Transverse colon (tissue), 4 donors: Measurements from ENCODE around the gene MTRR. TPM values are rescaled to one million over a fixed set of nuclear protein-coding genes. Genes with fewer than 3 reads are reported as not detected.
A peak's percentile ranks its signal among the peaks of the same experiment; 100 is the strongest.

Experiments
- DNase-seq: peaks from one replicate; pipeline ENCODE4 v3.0.0-alpha.2; 2019
- H3K27ac ChIP-seq, 4 donors: fragments of 200-600 bp; sonication (generic); 2 replicates each; pipeline ENCODE4 v1.5.1; 2016 to 2018; ENCODE audit warnings: inconsistent platforms in 4 of 4
- H3K27me3 ChIP-seq: fragments of 200-600 bp; sonication (generic); 2 replicates; pipeline ENCODE4 v1.5.1; 2017; ENCODE audit warnings: inconsistent platforms
- H3K36me3 ChIP-seq, 4 donors: fragments of 200-600 bp; sonication (generic); 2 replicates each; pipeline ENCODE4 v1.5.1; 2017 to 2019; ENCODE audit warnings: inconsistent platforms in 4 of 4
- H3K4me1 ChIP-seq, 4 donors: fragments of 200-600 bp; sonication (generic); 2 replicates each; pipeline ENCODE4 v1.5.1; 2017 to 2020; ENCODE audit warnings: inconsistent platforms in 4 of 4
- H3K4me3 ChIP-seq, 4 donors: fragments of 200-600 bp; sonication (generic); 1 replicate in 1 of 4; 2 replicates in 3 of 4; pipeline versions ENCODE4 v1.5.1 to v1.6.1; 2017 to 2019; ENCODE audit warnings: inconsistent platforms in 4 of 4
- H3K9me3 ChIP-seq, 2 donors: fragments of 200-600 bp; sonication (generic); 2 replicates each; pipeline ENCODE4 v1.5.1; 2017 to 2019; ENCODE audit warnings: inconsistent platforms in 2 of 2
- CTCF ChIP-seq, 5 experiments: fragments of 200-600 bp in 3 of 5; fragments of 450-650 bp in 2 of 5; sonication (generic) in 3 of 5; IDR thresholded peaks; 1 replicate in 2 of 5; 2 replicates in 3 of 5; pipeline ENCODE4 v1.5.1; 2016 to 2017; ENCODE audit warnings: antibody characterized with exemption in 5 of 5, inconsistent platforms in 3 of 5, mild to moderate bottlenecking in 2 of 5, moderate library complexity in 1 of 5
- EP300 ChIP-seq: sonication (generic); formaldehyde crosslinking; IDR thresholded peaks from one replicate; pipeline ENCODE4 v1.6.1; 2017; ENCODE audit warnings: antibody characterized with exemption, low read depth
- POLR2A ChIP-seq: fragments of 450-650 bp; IDR thresholded peaks from one replicate; pipeline ENCODE4 v1.6.1; 2016; ENCODE audit warnings: antibody characterized with exemption, mild to moderate bottlenecking, moderate library complexity
- POLR2AphosphoS5 ChIP-seq, 3 donors: sonication (generic); formaldehyde crosslinking; IDR thresholded peaks; one replicate each; pipeline ENCODE4 v1.6.1; 2016; ENCODE audit warnings: antibody characterized with exemption in 3 of 3
- WGBS, 2 donors: methylation state at CpG; one replicate each; pipeline ENCODE4 v1.1.5; 2018; ENCODE audit warnings: low coverage in 1 of 2; 5-methylcytosine and 5-hydroxymethylcytosine counted together
- in situ Hi-C, 4 donors: fragments of 200-750 bp; cut with MboI; loops; one replicate each; pipeline versions ENCODE4 v1.15.0 to v1.15.1; 2017; ENCODE audit warnings: low sequenced_read_pairs in 3 of 4, low pct_ligation_motif_present in 1 of 4, low pct_unique_long_range_greater_than_20kb in 1 of 4
- intact Hi-C: fragments of 100-400 bp; cut with DNase I; formaldehyde crosslinking; loops from one replicate; pipeline ENCODE4 v1.15.1; 2023; ENCODE audit warnings: low total_unique reads
- total RNA-seq, 4 donors: library from RNA; depleted of rRNA; stranded (reverse); fragments of >200 nt; gene quantifications; one replicate each; pipeline ENCODE4 v1.1.0, GENCODE V29; 2016

Gene MTRR
- 100 to 1,000 TPM in 1 of 4 donors, 10 to 100 TPM in 3; 31.4 to 120 (median 43.4) TPM for total RNA-seq

GRCh38 chr5:7868773-7869473, at the start of gene MTRR, which contains the start of gene FASTKD3:
TSS of gene MTRR (plus strand) at chr5:7869148. CDS start at chr5:7870795, 1,647 bp downstream.
TSS of gene FASTKD3 (minus strand) at chr5:7869031. CDS start at chr5:7868083, 948 bp downstream.
- H3K36me3 ChIP-seq, result no peaks in the 10 kb centered on the region
- in situ Hi-C loops, result no loop called here
- no peaks in the 10 kb centered on the region for H3K27me3 ChIP-seq
- intact Hi-C loops, result no loop called here
- H3K9me3 ChIP-seq, result no peaks in the 10 kb centered on the region
- peaks cover 18 to 56% (median 33%) of the 10 kb centered on the region in 4 donors for H3K4me1 ChIP-seq
- 0% methylated on average over 45 of the region's 83 CpGs; no CpG with 5 or more reads in 1 of the 2 donors for WGBS, 2 donors
- peak; percentile 95 for DNase-seq
- peak; percentile 85 for TF ChIP-seq POLR2A
- TF ChIP-seq CTCF (IDR thresholded peaks at IDR 0.05), result no peak
- no peak for TF ChIP-seq EP300
- TF ChIP-seq POLR2AphosphoS5 (IDR thresholded peaks at IDR 0.05), result peak; percentile 88 to 93 (median 90)
- peak within 1 kb of the TSS; percentile 90 to 96 (median 92) for H3K27ac ChIP-seq
- peak within 1 kb of the TSS; percentile 95 to 99 (median 97) for H3K4me3 ChIP-seq

- TF ChIP-seq CTCF (IDR thresholded peaks at IDR 0.05) (no peak), POLR2AphosphoS5 (IDR thresholded peaks at IDR 0.05) (no peak), EP300 (no peak), POLR2A (no peak)
- DNase-seq, result no peak
- no peaks in the 10 kb centered on the region for H3K36me3 ChIP-seq
- H3K9me3 ChIP-seq, result no peaks in the 10 kb centered on the region
- H3K27ac ChIP-seq, result no peak overlapping the region
- H3K4me1 ChIP-seq, result no peaks in the 10 kb centered on the region
- in situ Hi-C loops, result no loop called here
- H3K27me3 ChIP-seq, result no peaks in the 10 kb centered on the region
- H3K4me3 ChIP-seq, result no peak overlapping the region
- intact Hi-C loops, result no loop called here
- WGBS, 2 donors, result 60% methylated on average over 3 of the region's 3 CpGs; no CpG with 5 or more reads in 1 of the 2 donors
Measured at GRCh38 chr5:7822449-7822848, 46.5 kb upstream of the MTRR start.

GRCh38 chr5:7823594-7823993, 45.4 kb upstream of the MTRR start:
- TF ChIP-seq EP300 (no peak), CTCF (IDR thresholded peaks at IDR 0.05) (no peak), POLR2A (no peak), POLR2AphosphoS5 (IDR thresholded peaks at IDR 0.05) (no peak)

GRCh38 chr5:7824995-7825394, 44.0 kb upstream of the MTRR start:
- Histone ChIP-seq H3K4me1 (no peaks in the 10 kb centered on the region), H3K27me3 (no peaks in the 10 kb centered on the region), H3K4me3 (no peak overlapping the region), H3K27ac (no peak overlapping the region), H3K9me3 (no peaks in the 10 kb centered on the region), H3K36me3 (no peaks in the 10 kb centered on the region)
- WGBS, 2 donors, result 77% methylated on average over 18 of the region's 18 CpGs; no CpG with 5 or more reads in 1 of the 2 donors
- intact Hi-C loops (no loop called here), in situ Hi-C loops (no loop called here)
- no peak for TF ChIP-seq CTCF (IDR thresholded peaks at IDR 0.05)
- TF ChIP-seq POLR2AphosphoS5 (IDR thresholded peaks at IDR 0.05), result no peak
- DNase-seq, result no peak

More at GRCh38 chr5:7823594-7823993, 45.4 kb upstream of the MTRR start:
- 61 to 74% methylated on average over 7 to 8 of the region's 8 CpGs for WGBS, 2 donors
- Histone ChIP-seq H3K27ac (no peak overlapping the region), H3K36me3 (no peaks in the 10 kb centered on the region), H3K4me3 (no peak overlapping the region), H3K27me3 (no peaks in the 10 kb centered on the region), H3K9me3 (no peaks in the 10 kb centered on the region), H3K4me1 (no peaks in the 10 kb centered on the region)
- in situ Hi-C loops, result no loop called here
- no peak for DNase-seq
- intact Hi-C loops, result no loop called here
